PC-9 (cell line): ENCODE measurements around the gene ELFN1. TPM values are rescaled to one million over a fixed set of nuclear protein-coding genes. Genes with fewer than 3 reads are reported as not detected.

Experiments used
- BruUV-seq: library from RNA; stranded (reverse); fragments of 400-500 nt; replicated peaks from 2 replicates; lab custom pipeline; 2021; lab: Mats Ljungman, UMichigan
- CTCF ChIA-PET: fragments of 300-600 bp; sonication (Branson Sonifier 250); formaldehyde crosslinking; loops from one replicate; lab custom pipeline; 2022; ENCODE audit warnings: antibody characterized with exemption; lab: Charles Lee
- POLR2A ChIA-PET: fragments of 300-600 bp; sonication (Branson Sonifier 250); formaldehyde crosslinking; loops from one replicate; lab custom pipeline; 2022; ENCODE audit warnings: antibody characterized with exemption; ENCODE audit not compliant: unreplicated experiment; lab: Charles Lee
- DNase-seq, 2 experiments: peaks; one replicate each; pipeline versions ENCODE4 v3.0.0 to v3.0.0-alpha.2; 2015 to 2022; ENCODE audit warnings: mixed read lengths in 1 of 2
- H2AFZ ChIP-seq: fragments of 200-600 bp; sonication (generic); 2 replicates; pipeline ENCODE4 v1.8.1; 2017; ENCODE audit warnings: antibody characterized with exemption
- H3F3A ChIP-seq: fragments of 200-600 bp; sonication (generic); 2 replicates; pipeline ENCODE4 v1.8.1; 2017; ENCODE audit warnings: antibody characterized with exemption, mild to moderate bottlenecking, low read depth; ENCODE audit not compliant: insufficient read depth
- H3K27ac ChIP-seq: fragments of 200-600 bp; sonication (generic); 2 replicates; pipeline ENCODE4 v1.6.1; 2016; ENCODE audit warnings: mixed run types
- H3K27me3 ChIP-seq: fragments of 200-600 bp; sonication (generic); 2 replicates; pipeline ENCODE4 v1.6.1; 2016; ENCODE audit warnings: low read depth, mixed run types; ENCODE audit not compliant: insufficient read depth
- H3K36me3 ChIP-seq: fragments of 200-600 bp; sonication (generic); 2 replicates; pipeline ENCODE4 v1.6.1; 2016; ENCODE audit warnings: low read depth, mixed run types
- H3K4me1 ChIP-seq: fragments of 200-600 bp; sonication (generic); replicated peaks from 2 replicates; pipeline ENCODE4 v1.6.1; 2016; ENCODE audit warnings: mixed run types; ENCODE audit not compliant: insufficient read depth
- H3K4me2 ChIP-seq: fragments of 200-600 bp; sonication (generic); 2 replicates; pipeline ENCODE4 v1.6.1; 2017; ENCODE audit warnings: mixed run types
- H3K4me3 ChIP-seq: fragments of 200-600 bp; sonication (generic); 2 replicates; pipeline ENCODE4 v1.6.1; 2016; ENCODE audit warnings: mixed run types
- H3K79me2 ChIP-seq: fragments of 200-600 bp; sonication (generic); 2 replicates; pipeline ENCODE4 v1.6.1; 2017; ENCODE audit warnings: low read depth, mixed run types
- H3K9me2 ChIP-seq: fragments of 200-600 bp; sonication (generic); 2 replicates; pipeline ENCODE4 v1.8.1; 2017; ENCODE audit warnings: mild to moderate bottlenecking; ENCODE audit not compliant: insufficient read depth
- H3K9me3 ChIP-seq: fragments of 200-600 bp; sonication (generic); 2 replicates; pipeline ENCODE4 v1.8.1; 2016; ENCODE audit warnings: low read depth; ENCODE audit not compliant: insufficient read depth
- H4K20me1 ChIP-seq: fragments of 200-600 bp; sonication (generic); 2 replicates; pipeline ENCODE4 v1.8.1; 2017; ENCODE audit not compliant: insufficient read depth
- EZH2 ChIP-seq: fragments of 200-600 bp; sonication (generic); IDR thresholded peaks from 2 replicates; pipeline ENCODE4 v1.8.0; 2017; ENCODE audit warnings: antibody characterized with exemption, low read depth
- intact Hi-C: fragments of 100-400 bp; cut with micrococcal nuclease; formaldehyde crosslinking; loops from one replicate; pipeline ENCODE4 v1.10.0; 2022; ENCODE audit not compliant: unreplicated experiment
- total RNA-seq: library from RNA; stranded (reverse); gene quantifications from 2 replicates; pipeline ENCODE4 v1.2.3, GENCODE V29; 2021
- TF ChIP-seq, protein P1 (sequence below): fragments of 200-600 bp; sonication (generic); conservative IDR thresholded peaks from 2 replicates; pipeline ENCODE4 v1.6.1; 2017; ENCODE audit warnings: mixed run types, antibody characterized with exemption, mild to moderate bottlenecking, moderate library complexity

ELFN1 gene
- total RNA-seq, 1 experiment from 2014 or later = 0.09 TPM

DNA sequence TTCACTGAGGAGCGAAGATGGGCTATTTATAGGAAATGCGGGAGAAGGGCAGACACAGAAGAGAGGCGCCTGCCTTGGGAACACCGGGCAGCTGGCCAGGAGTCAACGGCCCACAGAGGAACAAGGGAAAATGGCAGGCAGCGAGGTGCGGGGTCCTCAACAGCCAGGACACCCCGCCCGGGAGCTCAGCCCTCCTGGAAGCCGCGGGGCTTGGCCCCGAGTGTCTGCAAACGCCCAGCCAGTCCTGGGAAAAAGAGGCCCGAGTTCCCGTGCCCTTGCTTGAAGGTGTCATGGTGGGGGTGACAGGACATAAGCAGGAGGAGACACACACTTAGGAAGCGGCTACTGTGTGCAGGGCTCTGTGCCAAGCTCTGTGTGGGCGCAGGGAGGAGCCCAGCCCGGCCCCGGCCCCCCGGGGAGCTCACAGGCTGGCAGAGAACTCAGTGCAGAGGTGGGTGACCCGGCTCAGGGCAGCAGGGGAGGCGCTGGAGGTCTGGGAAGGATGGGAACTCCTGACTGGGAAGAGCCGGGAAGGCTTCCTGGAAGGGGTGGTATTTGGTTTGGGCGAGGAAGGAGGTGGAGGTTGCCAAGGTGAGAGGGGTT, 79.9 kb downstream of the ELFN1 start:
- intact Hi-C loops = no loop called here
- Histone ChIP-seq H3K9me2 (no peaks in the 10 kb centered on the region), H3K27ac (no peak overlapping the region), H3F3A (peaks cover 3% of the 10 kb centered on the region; the same call in 1 of the 2 replicates), H3K4me3 (no peak overlapping the region), H3K27me3 (peaks cover 66% of the 10 kb centered on the region), H3K4me1 (no peaks in the 10 kb centered on the region), H3K36me3 (no peaks in the 10 kb centered on the region), H3K79me2 (no peaks in the 10 kb centered on the region), H3K4me2 (no peak overlapping the region), H3K9me3 (no peaks in the 10 kb centered on the region), H4K20me1 (no peaks in the 10 kb centered on the region; the same call in 1 of the 2 replicates), H2AFZ (no peak overlapping the region)
- POLR2A ChIA-PET = no interaction called here
- no TSS peak for BruUV-seq
- TF ChIP-seq, protein P1, sequence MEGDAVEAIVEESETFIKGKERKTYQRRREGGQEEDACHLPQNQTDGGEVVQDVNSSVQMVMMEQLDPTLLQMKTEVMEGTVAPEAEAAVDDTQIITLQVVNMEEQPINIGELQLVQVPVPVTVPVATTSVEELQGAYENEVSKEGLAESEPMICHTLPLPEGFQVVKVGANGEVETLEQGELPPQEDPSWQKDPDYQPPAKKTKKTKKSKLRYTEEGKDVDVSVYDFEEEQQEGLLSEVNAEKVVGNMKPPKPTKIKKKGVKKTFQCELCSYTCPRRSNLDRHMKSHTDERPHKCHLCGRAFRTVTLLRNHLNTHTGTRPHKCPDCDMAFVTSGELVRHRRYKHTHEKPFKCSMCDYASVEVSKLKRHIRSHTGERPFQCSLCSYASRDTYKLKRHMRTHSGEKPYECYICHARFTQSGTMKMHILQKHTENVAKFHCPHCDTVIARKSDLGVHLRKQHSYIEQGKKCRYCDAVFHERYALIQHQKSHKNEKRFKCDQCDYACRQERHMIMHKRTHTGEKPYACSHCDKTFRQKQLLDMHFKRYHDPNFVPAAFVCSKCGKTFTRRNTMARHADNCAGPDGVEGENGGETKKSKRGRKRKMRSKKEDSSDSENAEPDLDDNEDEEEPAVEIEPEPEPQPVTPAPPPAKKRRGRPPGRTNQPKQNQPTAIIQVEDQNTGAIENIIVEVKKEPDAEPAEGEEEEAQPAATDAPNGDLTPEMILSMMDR = no peak
- TF ChIP-seq EZH2 = no peak
- CTCF ChIA-PET = no interaction called here
- DNase-seq = no peak

DNA sequence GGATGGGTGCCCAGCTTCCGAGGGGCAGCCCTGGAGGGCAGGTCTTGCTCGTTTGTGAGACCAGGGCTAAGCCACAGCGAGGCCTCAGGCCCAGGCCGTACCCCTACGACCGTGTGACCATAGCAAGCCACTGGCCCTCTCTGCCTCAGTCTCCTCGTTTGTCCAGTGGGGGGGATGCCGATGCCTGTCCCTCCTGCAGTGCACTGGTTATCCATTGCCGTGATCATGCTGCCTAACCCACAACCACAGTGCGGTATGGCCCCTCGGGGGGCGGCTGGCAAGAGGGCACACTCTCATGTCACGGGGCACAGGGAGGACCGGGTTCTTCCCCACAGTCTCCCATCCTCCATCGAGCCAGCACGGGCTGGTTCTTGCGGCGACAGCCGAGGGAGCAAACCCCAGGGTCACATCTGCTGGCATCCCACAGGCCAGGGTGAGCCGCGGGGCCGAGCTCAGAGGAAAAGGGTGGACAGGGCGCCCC, 80.5 kb downstream of the ELFN1 start:
- H3K36me3 ChIP-seq = no peaks in the 10 kb centered on the region
- TF ChIP-seq EZH2 = no peak
- TF ChIP-seq, protein P1 = no peak
- DNase-seq = no peak
- BruUV-seq = no TSS peak
- H3K27me3 ChIP-seq = peaks cover 72% of the 10 kb centered on the region
- ChIA-PET CTCF (interaction anchor here (0.5 kb wide), 1 partner anchor 111 kb away, joined by 3 read pairs; no protein-coding TSS in a partner anchor), POLR2A (no interaction called here)
- H3K4me3 ChIP-seq = no peak overlapping the region
- no peak overlapping the region for H3K4me2 ChIP-seq
- H3K27ac ChIP-seq = no peak overlapping the region
- intact Hi-C loops = no loop called here
- H3K4me1 ChIP-seq = no peaks in the 10 kb centered on the region
- H3F3A ChIP-seq = peaks cover 3% of the 10 kb centered on the region; the same call in 1 of the 2 replicates
- H3K9me3 ChIP-seq = no peaks in the 10 kb centered on the region
- H4K20me1 ChIP-seq = no peaks in the 10 kb centered on the region; the same call in 1 of the 2 replicates
- H3K9me2 ChIP-seq = no peaks in the 10 kb centered on the region
- no peaks in the 10 kb centered on the region for H3K79me2 ChIP-seq
- no peak overlapping the region for H2AFZ ChIP-seq

DNA sequence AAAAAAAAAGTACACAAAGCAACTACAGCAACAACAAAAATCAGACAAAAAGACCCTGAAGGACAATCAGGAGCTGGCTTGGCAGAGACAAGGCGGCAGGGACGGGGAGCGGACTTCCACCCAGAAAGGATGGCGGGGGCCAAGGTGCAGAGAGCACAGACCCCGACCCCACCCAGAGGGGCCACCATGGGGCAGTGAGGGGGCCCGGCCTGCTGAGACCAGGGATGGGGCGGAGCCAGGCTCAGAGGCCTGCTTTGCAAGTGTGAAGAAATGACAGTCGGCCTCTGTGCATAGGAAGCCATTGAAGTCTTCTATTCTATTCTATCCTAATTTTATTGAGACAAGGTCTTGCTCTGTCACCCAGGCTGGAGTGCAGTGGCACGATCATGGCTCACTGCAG, 82.0 kb downstream of the ELFN1 start:
- H3K4me2 ChIP-seq = no peak overlapping the region
- peaks cover 3% of the 10 kb centered on the region; the same call in 1 of the 2 replicates for H3F3A ChIP-seq
- H3K4me1 ChIP-seq = no peaks in the 10 kb centered on the region
- H2AFZ ChIP-seq = no peak overlapping the region
- intact Hi-C loops = no loop called here
- no peaks in the 10 kb centered on the region for H3K9me2 ChIP-seq
- BruUV-seq = no TSS peak
- ChIA-PET POLR2A (no interaction called here), CTCF (no interaction called here)
- H3K79me2 ChIP-seq = no peaks in the 10 kb centered on the region
- no peak overlapping the region for H3K27ac ChIP-seq
- H3K36me3 ChIP-seq = no peaks in the 10 kb centered on the region
- H3K4me3 ChIP-seq = no peak overlapping the region
- no peaks in the 10 kb centered on the region; the same call in 1 of the 2 replicates for H4K20me1 ChIP-seq
- no peak for DNase-seq
- no peaks in the 10 kb centered on the region for H3K9me3 ChIP-seq
- no peak for TF ChIP-seq EZH2
- TF ChIP-seq, protein P1 = no peak
- peaks cover 88% of the 10 kb centered on the region for H3K27me3 ChIP-seq
